Sigmoid colon (tissue), 4 donors: ENCODE data around the gene DLG1.

Experiments
- CTCF ChIP-seq, 4 experiments: fragments of 450-650 bp in 3 of 4; fragments of 200-600 bp in 1 of 4; IDR thresholded peaks; one replicate each; pipeline ENCODE4 v1.5.1; 2016 to 2019; ENCODE audit warnings: antibody characterized with exemption in 4 of 4, mild to moderate bottlenecking in 3 of 4, moderate library complexity in 2 of 4
- EP300 ChIP-seq, 4 donors: sonication (generic); formaldehyde crosslinking; IDR thresholded peaks; one replicate each; pipeline ENCODE4 v1.6.1; 2017; ENCODE audit warnings: antibody characterized with exemption in 4 of 4
- POLR2A ChIP-seq, 2 donors: fragments of 450-650 bp; IDR thresholded peaks; one replicate each; pipeline ENCODE4 v1.6.1; 2016; ENCODE audit warnings: antibody characterized with exemption in 2 of 2, mild to moderate bottlenecking in 2 of 2, moderate library complexity in 2 of 2

GRCh38 chr3:197205675-197206074, 92.7 kb downstream of the DLG1 start:
- no peak for TF ChIP-seq CTCF (IDR thresholded peaks at IDR 0.05)
- no peak for TF ChIP-seq EP300 (IDR thresholded peaks at IDR 0.05)
- no peak for TF ChIP-seq POLR2A (IDR thresholded peaks at IDR 0.05)
